Measurements from ENCODE around the gene ZNF407.
"Not testable (repeated sequence)": the region's sequence is repeated elsewhere in the genome, so short reads cannot be mapped to it uniquely, and the experiment has no call there.

Gene ZNF407

DNA sequence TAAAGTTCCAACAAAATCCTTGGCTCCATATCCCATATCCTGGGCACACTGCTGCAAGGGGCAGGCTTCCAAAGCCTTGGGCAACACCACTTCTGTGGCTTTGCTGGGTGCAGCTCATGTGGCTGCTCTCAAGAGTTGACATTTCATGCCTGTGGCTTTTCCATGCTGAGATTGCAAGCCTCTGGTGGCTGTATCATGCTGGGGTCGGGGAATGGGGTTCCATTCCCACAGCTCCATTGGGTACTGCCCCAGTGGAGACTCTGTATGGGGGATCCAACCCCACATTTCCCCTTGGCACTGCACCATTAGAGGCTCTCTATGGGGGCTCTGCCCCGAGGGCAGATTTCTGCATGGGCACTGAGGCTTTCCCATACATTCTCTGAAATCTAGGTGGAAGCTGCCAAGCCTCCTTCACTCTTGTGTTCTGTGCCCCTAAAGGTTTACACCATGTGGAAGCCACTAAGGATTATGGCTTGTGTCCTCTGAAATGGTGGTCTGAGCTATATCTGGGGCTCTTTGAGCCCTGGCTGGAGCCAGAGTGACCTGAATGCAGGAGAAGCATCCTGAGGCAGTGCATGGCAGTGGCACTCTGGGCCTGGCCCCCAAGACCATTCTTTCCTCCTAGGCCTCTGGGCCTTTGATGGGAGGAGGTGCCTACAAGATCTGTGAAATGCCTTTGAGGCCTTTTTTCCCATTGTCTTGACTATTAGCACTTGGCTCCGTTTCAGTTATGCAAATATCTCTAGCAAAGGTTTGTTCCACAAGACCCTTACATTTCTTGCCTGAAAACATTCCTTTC, 503.4 kb downstream of the ZNF407 start:
- no peak for DNase-seq
- in situ Hi-C loops (cut with HindIII; ENCODE audit: low pct_ligation_motif_present, low pct_unique_long_range_greater_than_20kb, low sequenced_read_pairs): no loop called here

DNA sequence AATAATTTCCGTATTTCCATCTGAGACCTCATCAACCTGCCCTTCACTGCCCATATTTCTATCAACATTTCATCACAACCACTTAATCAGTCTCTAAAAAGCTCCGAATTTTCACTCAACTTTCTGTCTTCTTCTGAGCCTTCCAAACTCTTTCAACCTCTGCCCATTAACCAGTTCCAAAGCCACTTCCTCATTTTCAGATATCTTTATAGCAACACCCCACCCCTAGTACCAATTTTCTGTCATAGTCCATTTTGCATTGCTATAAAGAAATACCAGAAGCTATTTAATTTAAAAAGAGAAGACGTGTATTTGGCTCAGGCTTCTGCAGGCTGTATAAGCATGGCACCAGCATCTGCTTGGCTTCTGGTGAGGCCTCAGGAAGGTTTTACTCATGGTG, 504.2 kb downstream of the ZNF407 start:
- in situ Hi-C loops (cut with HindIII; ENCODE audit: low pct_ligation_motif_present, low pct_unique_long_range_greater_than_20kb, low sequenced_read_pairs): no loop called here
- no peak for DNase-seq

DNA sequence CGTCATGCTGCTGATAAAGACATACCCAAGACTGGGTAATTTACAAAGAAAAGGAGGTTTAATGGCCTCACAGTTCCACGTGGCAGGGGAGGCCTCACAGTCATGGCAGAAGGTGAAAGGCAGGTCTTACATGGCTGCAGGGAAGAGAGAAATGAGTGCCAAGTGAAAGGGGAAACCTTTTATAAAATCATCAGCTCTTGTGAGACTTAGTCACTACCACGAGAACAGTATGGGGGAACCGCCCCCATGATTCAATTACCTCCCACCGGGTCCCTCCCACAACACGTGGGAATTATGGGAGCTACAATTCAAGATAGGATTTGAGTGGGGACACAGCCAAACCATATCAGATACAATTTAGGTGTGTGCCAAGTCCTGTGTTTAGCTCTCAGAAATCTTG, 506.4 kb downstream of the ZNF407 start:
- in situ Hi-C loops (cut with HindIII; ENCODE audit: low pct_ligation_motif_present, low pct_unique_long_range_greater_than_20kb, low sequenced_read_pairs); DNase-seq: not testable (repeated sequence)

DNA sequence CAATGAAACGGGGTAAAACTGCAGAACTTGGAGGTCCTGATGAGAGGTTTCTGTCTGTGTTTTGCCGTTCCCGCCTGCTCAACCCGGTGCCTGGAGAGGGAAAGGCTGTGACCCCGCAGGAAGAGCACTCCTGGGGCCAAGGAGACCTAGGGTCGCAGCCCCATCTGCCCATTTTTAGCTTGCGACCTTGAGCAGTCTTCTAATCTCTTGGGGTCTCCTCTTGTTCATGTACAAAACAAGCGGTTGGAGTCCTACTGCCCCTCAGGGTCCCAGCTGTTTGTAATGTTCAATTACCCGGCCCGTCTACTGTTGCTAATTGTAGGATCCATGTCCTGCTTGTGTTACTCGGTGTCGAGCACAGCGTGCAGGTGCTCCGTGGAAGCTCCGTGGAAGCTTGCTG, 506.8 kb downstream of the ZNF407 start:
- in situ Hi-C loops (cut with HindIII; ENCODE audit: low pct_ligation_motif_present, low pct_unique_long_range_greater_than_20kb, low sequenced_read_pairs): no loop called here

DNA sequence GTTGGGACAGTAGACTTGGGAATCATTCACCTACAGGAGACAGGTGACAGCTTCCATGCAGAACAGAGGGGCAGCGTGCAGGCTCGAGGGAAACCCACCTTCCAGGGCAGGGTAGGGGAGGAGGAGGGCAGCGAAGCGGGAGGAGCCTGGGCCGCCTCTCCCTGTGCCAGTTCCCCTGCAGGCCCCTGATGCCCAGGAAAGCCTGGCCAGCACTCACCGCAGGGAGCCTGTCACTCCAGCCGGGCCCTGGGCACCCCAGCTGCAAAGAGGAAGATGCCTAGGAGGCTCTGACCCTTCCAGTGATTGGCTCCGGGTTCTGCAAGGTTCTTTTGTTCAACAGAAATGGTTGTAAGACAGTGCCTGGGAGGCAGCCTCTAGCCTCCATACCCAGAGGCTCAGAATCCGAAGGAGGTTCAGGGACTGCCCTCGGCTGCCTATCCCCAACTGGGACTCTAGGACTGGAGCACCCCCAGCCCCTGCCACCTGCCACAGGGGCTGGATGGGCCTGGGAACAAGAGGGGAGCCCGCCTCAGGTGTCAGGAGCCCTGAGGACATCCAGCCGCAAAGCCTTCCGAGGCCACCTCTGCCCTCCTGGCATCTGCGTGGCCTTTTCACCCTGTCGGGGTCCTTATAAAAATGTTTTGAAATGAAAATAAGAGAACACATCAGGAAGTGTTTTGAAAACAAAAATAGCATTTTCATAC, 508.0 kb downstream of the ZNF407 start:
- DNase-seq: no peak
- in situ Hi-C loops (cut with HindIII; ENCODE audit: low pct_ligation_motif_present, low pct_unique_long_range_greater_than_20kb, low sequenced_read_pairs): no loop called here

More for the DNA sequence above, 506.8 kb downstream of the ZNF407 start:
- DNase-seq: no peak

DNA sequence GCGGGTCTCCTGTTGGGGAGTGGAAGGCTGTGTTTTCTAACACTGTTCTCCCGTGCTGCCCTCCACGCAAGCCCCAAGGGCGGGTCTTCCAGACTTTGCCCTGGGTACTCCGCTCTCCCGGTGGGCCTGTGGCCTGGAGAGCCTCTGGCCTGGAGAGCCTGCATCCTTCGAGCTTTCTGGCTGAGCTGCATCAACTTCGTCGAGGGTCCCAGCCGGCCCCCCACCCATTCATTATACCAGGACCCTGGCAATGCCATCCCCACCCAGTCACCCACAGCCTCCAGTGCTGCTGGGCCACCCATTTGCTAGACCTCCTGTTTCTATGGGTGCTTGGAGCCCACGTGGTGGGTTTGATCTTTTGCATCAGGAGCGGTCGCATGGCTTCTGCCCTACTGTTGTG, 509.1 kb downstream of the ZNF407 start:
- no peak for DNase-seq
- in situ Hi-C loops (cut with HindIII; ENCODE audit: low pct_ligation_motif_present, low pct_unique_long_range_greater_than_20kb, low sequenced_read_pairs): no loop called here

DNA sequence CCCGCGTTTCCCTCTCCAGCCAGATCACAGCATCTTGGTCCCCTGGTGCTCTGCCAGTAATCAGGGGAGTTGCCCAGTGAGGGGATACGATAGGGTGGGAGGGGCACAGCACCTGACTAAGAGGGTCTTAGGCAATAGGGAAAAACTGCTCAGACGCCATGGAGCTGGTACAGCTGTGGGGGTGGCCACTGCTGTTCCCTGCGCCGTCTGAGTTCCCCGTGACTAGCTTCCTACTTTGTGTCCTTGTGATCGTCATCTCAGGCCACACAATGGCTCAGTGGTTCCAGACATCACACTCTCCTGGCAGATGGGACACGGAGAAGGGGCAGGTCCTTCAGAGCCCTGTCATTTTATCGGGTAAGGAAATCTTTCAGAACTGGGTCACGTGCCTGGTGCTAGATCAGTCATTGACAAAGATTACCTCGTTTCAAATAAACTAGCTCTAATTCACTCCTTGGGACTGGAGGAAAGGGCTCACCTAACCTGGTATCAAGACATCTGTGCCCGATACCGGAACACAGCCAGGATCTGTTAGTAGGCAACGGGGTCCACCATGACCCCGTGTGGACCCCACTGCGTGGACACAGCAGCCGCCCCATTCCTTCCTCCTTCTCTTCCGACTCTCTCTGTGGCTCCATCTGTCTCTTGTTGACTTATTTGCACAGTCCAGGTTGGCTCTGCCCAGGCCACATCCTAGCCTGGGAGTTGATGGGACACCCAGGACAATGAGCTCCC, 509.7 kb downstream of the ZNF407 start:
- in situ Hi-C loops (cut with HindIII; ENCODE audit: low pct_ligation_motif_present, low pct_unique_long_range_greater_than_20kb, low sequenced_read_pairs): no loop called here

DNA sequence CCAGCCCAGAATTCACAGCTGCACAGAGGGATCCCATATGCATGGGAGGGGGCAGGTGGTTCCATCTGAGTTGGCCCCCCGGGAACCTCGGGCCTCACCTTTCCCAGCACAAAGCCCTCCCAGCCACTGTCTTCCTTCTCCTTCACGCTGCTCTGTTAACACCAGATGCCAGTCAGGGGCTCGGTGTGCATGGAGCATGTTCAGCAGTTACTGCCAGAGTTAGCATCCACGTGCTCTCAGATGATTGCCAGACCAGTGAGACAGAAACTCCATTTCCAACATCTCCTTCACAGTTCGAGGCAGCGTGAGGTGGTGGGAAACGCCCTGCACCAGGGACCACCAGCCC, 510.2 kb downstream of the ZNF407 start:
- DNase-seq: no peak
- in situ Hi-C loops (cut with HindIII; ENCODE audit: low pct_ligation_motif_present, low pct_unique_long_range_greater_than_20kb, low sequenced_read_pairs): no loop called here

More for the DNA sequence above, 509.7 kb downstream of the ZNF407 start:
- no peak for DNase-seq

DNA sequence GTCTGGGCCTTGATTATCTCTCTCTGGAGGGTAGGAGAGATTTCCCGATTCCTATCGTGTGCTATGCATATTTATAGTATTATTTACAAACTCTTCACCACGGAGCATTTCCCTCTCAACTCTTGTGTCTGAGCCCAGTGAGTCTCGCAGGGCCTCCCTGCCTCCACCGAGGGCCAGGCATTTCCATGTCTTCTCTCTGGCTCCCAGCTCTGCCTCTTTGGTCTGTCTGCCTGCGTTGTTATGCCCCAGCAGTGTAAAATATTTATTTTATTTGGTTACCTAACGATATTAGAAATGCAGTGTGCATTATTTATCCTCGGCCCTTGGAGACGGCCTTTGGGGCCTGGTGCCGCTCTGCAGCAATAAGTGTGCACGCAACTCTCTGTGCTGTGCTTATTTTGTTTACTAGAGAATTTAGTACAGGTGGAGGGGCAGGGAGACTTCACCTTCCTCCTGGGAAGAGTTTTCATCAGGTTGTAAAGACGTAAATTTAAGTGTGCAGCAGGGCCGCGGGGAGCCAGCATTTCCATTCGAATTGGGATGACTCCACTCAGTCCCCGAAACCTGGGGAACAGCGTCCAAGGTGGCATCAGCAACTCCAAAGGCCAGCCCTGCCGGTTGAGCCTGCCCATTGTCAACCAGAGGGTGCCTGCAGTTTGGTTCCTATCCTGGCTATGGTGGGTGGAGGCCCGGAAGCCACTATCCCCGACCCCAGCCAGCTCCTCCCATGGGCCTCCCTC, 511.1 kb downstream of the ZNF407 start:
- no peak for DNase-seq
- in situ Hi-C loops (cut with HindIII; ENCODE audit: low pct_ligation_motif_present, low pct_unique_long_range_greater_than_20kb, low sequenced_read_pairs): no loop called here

DNA sequence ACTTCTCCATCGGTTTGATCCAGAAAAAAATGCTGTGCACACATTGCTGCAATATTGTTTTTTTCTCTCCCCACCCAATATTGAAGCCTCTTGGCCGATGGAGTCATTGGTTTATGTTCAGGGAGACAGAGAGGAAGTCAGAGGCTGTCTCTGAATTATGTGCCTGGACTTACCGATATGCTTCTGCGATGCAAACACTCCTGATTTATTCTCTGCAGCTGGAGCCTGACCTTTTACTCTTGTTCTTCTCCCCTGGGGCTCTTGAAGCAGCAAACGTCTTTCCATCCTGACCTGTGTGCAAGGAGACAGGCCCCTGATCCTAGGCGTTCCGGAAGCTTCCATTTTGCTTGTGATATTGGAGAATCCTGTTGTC, 511.6 kb downstream of the ZNF407 start:
- in situ Hi-C loops (cut with HindIII; ENCODE audit: low pct_ligation_motif_present, low pct_unique_long_range_greater_than_20kb, low sequenced_read_pairs): no loop called here
- no peak for DNase-seq

DNA sequence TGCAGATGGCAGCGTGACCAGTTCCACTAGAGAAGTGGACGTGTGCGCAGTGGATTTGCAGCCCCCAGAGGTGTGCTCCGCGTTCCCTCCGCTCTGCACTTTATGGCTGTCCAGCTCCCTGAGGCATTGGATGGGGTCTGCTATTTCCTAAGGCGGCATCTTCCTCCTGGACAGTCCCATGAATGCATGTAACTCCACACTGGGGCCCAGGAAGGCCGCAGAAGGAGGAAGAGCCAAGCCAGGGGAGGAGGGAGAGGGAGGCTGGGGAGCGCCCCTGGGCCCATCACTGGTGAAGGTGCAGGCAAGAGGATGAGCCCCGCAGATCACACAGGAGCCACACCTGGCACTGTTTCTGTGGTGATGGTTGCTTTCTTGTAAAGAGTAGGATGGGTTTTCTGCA, 512.1 kb downstream of the ZNF407 start:
- DNase-seq: no peak
- in situ Hi-C loops (cut with HindIII; ENCODE audit: low pct_ligation_motif_present, low pct_unique_long_range_greater_than_20kb, low sequenced_read_pairs): no loop called here

DNA sequence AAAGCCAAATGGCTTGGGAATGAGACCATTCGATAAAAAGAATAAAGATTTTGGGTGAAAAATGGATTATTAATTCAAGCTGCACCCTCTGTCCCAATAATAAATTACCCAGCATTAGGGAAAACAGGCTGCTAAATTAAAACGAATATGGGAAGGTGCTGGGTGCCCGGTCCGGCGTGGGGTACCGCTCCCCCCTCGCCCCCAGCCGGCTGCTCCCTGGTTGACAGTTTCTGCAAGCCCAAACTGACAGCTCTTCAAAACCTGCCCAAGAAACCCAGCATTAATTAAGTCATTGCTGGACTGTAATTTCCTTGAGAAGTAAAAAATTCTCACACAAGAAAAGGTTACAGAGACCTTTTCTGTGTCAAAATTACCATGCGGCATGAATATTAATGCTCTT, 512.6 kb downstream of the ZNF407 start:
- DNase-seq: no peak
- in situ Hi-C loops (cut with HindIII; ENCODE audit: low pct_ligation_motif_present, low pct_unique_long_range_greater_than_20kb, low sequenced_read_pairs): no loop called here

DNA sequence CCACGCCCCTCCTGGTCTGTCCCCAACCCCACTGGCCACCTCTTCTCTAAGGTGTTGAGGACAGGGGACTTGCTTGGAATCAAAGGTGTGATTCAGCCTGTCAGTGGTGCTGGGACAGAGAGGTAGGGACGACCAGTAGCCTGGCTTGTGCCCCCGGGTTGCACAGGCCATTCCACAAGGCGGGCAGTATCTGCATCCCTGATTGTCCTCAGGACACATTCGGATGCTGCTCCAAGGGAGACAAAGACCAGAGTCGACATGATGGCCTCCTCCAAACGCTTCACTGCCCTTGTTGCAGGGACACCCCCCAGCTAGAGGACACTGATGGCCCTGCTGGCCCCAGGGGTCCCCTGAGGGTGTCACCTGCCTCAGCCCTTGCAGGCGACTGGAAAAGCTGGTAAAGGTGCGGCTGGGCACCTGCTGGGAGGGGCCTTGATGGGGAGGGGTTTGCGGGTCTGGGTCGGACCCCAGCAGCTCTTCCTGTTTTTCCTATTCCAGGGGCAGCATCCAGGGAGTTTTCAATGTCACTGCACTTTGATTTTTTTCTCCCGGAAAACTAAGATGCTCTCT, 513.3 kb downstream of the ZNF407 start:
- no peak for DNase-seq
- in situ Hi-C loops (cut with HindIII; ENCODE audit: low pct_ligation_motif_present, low pct_unique_long_range_greater_than_20kb, low sequenced_read_pairs): no loop called here

DNA sequence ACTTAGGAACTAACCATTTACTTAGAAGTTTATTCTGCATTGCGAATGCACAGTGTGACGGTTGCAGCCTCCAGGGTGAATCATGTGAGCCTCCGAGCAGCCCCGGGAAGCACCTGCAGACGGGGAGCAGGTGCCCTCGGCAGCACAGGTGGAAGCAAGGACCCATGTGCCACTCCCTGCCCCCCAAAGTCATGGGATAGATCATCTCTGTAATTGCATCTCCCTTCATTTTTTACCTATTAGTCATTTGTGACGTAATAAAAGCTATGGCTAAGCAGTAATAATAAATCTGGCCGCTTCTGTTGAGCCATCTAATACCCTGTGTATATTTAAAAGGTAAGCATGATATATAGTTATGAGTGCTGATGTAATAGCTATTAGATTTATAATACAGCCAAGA, 514.1 kb downstream of the ZNF407 start:
- DNase-seq: peak; percentile 14
- in situ Hi-C loops (cut with HindIII; ENCODE audit: low pct_ligation_motif_present, low pct_unique_long_range_greater_than_20kb, low sequenced_read_pairs): no loop called here

DNA sequence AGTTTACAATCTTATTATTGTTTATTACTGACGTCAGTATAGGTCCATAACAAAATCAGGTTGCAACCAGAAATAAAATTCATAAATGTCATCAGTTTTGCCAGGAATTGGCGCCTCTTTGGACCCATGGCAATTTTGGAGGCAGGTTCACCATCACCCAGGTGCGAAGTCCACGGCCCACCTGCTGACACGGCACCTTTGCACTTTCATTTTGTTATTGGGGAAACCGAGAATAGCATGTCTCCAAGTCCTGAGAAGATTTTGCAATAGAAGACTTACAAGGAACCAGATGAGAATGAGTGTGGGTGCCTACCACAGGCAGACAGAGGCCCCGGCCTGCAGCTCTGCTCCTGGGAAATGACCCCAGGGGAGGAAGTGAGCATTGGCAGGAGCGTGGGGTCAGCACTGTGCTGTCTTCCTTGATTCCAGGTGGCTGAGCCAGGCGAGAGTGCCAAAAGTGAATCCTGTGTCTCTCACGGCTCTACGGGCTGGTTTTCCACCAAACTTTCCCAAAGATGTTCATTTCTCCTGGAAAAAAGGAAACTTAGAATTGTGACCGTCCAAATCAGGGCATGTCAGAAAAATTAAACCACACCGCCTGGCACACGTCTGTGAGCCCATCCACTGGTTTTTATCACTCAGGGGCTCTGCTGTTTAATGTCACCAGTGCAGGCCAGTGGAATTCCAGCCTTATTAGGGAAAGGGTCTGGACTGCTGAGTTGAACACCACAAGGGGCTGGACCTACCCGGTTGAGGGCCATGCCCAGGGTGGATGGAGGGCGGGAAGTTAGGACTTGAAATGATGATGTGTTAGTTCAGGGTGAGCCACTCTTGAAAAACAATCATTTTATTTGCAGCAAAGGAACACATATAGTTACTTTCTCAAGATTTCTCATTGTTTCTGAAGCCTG, 514.8 kb downstream of the ZNF407 start:
- DNase-seq: no peak
- in situ Hi-C loops (cut with HindIII; ENCODE audit: low pct_ligation_motif_present, low pct_unique_long_range_greater_than_20kb, low sequenced_read_pairs): no loop called here

DNA sequence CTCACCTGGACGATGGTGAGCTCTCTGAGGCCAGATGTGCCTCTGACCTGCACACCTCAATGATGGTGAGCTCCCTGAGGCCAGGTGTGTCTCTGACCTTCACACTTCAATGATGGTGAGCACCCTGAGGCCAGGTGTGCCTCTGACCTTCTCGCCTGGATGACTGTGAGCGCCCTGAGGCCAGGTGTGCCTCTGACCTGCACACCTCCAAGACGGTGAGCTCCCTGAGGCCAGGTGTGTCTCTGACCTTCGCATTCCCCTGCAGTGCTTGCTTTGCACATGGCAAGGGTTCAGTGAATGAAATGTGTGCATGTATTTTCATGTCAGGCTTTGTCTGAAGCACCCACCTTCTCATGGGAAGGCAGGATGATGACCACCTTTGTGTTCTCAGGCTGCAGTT, 515.8 kb downstream of the ZNF407 start:
- in situ Hi-C loops (cut with HindIII; ENCODE audit: low pct_ligation_motif_present, low pct_unique_long_range_greater_than_20kb, low sequenced_read_pairs): no loop called here
- DNase-seq: no peak

DNA sequence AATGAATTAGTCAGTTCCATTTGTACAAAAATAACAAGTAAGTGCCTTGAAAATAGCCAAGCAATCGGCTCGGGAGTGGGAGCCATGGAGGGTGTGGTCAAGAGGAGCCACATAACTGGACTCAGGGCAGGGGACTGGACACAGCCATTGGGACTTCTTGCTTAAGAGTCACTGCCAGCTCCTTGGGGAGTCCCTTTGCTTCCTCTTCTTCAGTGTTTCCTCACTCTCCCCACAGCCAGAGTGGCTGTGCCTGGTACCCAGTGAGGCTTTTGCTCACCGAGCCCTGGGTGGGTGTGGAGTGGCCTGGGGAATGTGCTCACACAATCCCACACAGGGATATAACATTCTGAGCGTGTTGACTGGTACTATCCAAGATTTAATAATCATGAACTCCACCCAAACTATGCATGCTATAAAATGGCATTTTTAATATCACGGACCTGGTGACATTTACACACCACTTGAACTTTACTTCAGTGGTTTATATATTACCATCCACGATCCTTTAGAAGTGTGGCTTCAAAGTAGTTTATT, 516.6 kb downstream of the ZNF407 start:
- in situ Hi-C loops (cut with HindIII; ENCODE audit: low pct_ligation_motif_present, low pct_unique_long_range_greater_than_20kb, low sequenced_read_pairs): no loop called here
- DNase-seq: no peak
